ENCODE measurements around the gene SEMA3B.

GRCh38 chr3:50325113-50325480, 56.1 kb downstream of the SEMA3B start:
- TF ChIP-seq GATA2 (IDR thresholded peaks at IDR 0.05; ENCODE audit: low read depth, low read length) (no peak), GATA3 (IDR thresholded peaks at IDR 0.05; ENCODE audit: low read depth, low read length) (no peak)

Data from SH-SY5Y (cell line).